WTC11 (cell line): ENCODE measurements around the gene THSD4.

ENCODE experiments used
- ZBTB21 ChIP-seq: sonication (generic); formaldehyde crosslinking; IDR thresholded peaks from 2 replicates; pipeline ENCODE4 v1.8.1; 2023; ENCODE audit warnings: mild to moderate bottlenecking, missing genetic modification reagents, borderline replicate concordance
- ZBTB43 ChIP-seq: sonication (generic); formaldehyde crosslinking; IDR thresholded peaks from 2 replicates; pipeline ENCODE4 v1.8.1; 2023; ENCODE audit warnings: mild to moderate bottlenecking, missing genetic modification reagents

GRCh38 chr15:71648095-71648494, 532.8 kb downstream of the THSD4 start:
- TF ChIP-seq ZBTB43: no peak
- TF ChIP-seq ZBTB21 (CRISPR knock-in tag): no peak
